Esophagus squamous epithelium (tissue), 5 donors: ENCODE results near the gene MLLT3. TPM values are rescaled to one million over a fixed set of nuclear protein-coding genes. Genes with fewer than 3 reads are reported as not detected.

Experiments used
- DNase-seq: peaks from one replicate; lab custom pipeline; 2025; lab: John Stamatoyannopoulos, UW
- H3K27ac ChIP-seq, 4 donors: fragments of 200-600 bp; sonication (generic); one replicate each; pipeline ENCODE4 v1.5.1; 2016 to 2019; ENCODE audit warnings: mild to moderate bottlenecking in 1 of 4
- H3K27me3 ChIP-seq, 4 donors: fragments of 200-600 bp; sonication (generic); 1 replicate in 3 of 4; 2 replicates in 1 of 4; pipeline versions ENCODE4 v1.5.1 to v1.6.0; 2017 to 2021; ENCODE audit warnings: antibody characterized with exemption in 1 of 4
- H3K36me3 ChIP-seq, 3 donors: fragments of 200-600 bp; sonication (generic); one replicate each; pipeline ENCODE4 v1.5.1; 2016 to 2019
- H3K4me1 ChIP-seq, 3 donors: fragments of 200-600 bp; sonication (generic); one replicate each; pipeline ENCODE4 v1.5.1; 2017 to 2019
- H3K4me3 ChIP-seq, 4 donors: fragments of 200-600 bp; sonication (generic); 1 replicate in 3 of 4; 2 replicates in 1 of 4; pipeline ENCODE4 v1.5.1; 2016 to 2019; ENCODE audit warnings: mild to moderate bottlenecking in 2 of 4, moderate library complexity in 1 of 4
- H3K9me3 ChIP-seq, 3 donors: fragments of 200-600 bp; sonication (generic); one replicate each; pipeline ENCODE4 v1.5.1; 2016 to 2019
- CTCF ChIP-seq, 6 experiments: fragments of 450-650 bp in 4 of 6; fragments of 200-600 bp in 2 of 6; sonication (generic) in 2 of 6; IDR thresholded peaks; one replicate each; pipeline ENCODE4 v1.5.1; 2016 to 2019; ENCODE audit warnings: antibody characterized with exemption in 6 of 6, mild to moderate bottlenecking in 4 of 6, moderate library complexity in 4 of 6
- POLR2A ChIP-seq, 4 donors: fragments of 450-650 bp; IDR thresholded peaks; one replicate each; pipeline ENCODE4 v1.6.1; 2017; ENCODE audit warnings: antibody characterized with exemption in 4 of 4, mild to moderate bottlenecking in 4 of 4, moderate library complexity in 3 of 4
- WGBS, 2 donors: methylation state at CpG; one replicate each; pipeline ENCODE4 v1.1.5; 2018; 5-methylcytosine and 5-hydroxymethylcytosine counted together
- intact Hi-C: fragments of 100-400 bp; cut with DNase I; formaldehyde crosslinking; loops from one replicate; pipeline ENCODE4 v1.15.0; 2022
- total RNA-seq, 4 donors: library from RNA; depleted of rRNA; stranded (reverse); fragments of >200 nt; gene quantifications; one replicate each; pipeline ENCODE4 v1.1.0, GENCODE V29; 2016
- donor health status: DM: yes; HTN: yes; CAD: no.

The MLLT3 gene
- total RNA-seq, 4 donors from 2014 or later = 8.2 to 21.5 (median 8.6) TPM

- Histone ChIP-seq H3K36me3 (no peaks in the 10 kb centered on the region), H3K27me3 (no peaks in the 10 kb centered on the region), H3K27ac (no peak overlapping the region), H3K4me1 (peaks cover 0 to 53% (median 11%) of the 10 kb centered on the region in 3 donors), H3K9me3 (no peaks in the 10 kb centered on the region), H3K4me3 (no peak overlapping the region)
- no peak for DNase-seq
- no peak for TF ChIP-seq POLR2A (IDR thresholded peaks at IDR 0.05)
- intact Hi-C loops = no loop called here
- WGBS, 2 donors = 57 to 60% methylated on average over 2 of the region's 2 CpGs
These were observed 60.2 kb downstream of the MLLT3 start for GRCh38 chr9:20562051-20562450.

- H3K27ac ChIP-seq = no peak overlapping the region
- intact Hi-C loops = no loop called here
- 78 to 85% methylated on average over 3 of the region's 3 CpGs for WGBS, 2 donors
- peaks cover 0 to 53% (median 11%) of the 10 kb centered on the region in 3 donors for H3K4me1 ChIP-seq
- no peaks in the 10 kb centered on the region for H3K36me3 ChIP-seq
- no peaks in the 10 kb centered on the region for H3K9me3 ChIP-seq
- no peak for DNase-seq
- no peak overlapping the region for H3K4me3 ChIP-seq
- no peak for TF ChIP-seq CTCF (IDR thresholded peaks at IDR 0.05)
- no peak for TF ChIP-seq POLR2A (IDR thresholded peaks at IDR 0.05)
- no peaks in the 10 kb centered on the region for H3K27me3 ChIP-seq
These were observed 60.8 kb downstream of the MLLT3 start for GRCh38 chr9:20561531-20561930.

DNA sequence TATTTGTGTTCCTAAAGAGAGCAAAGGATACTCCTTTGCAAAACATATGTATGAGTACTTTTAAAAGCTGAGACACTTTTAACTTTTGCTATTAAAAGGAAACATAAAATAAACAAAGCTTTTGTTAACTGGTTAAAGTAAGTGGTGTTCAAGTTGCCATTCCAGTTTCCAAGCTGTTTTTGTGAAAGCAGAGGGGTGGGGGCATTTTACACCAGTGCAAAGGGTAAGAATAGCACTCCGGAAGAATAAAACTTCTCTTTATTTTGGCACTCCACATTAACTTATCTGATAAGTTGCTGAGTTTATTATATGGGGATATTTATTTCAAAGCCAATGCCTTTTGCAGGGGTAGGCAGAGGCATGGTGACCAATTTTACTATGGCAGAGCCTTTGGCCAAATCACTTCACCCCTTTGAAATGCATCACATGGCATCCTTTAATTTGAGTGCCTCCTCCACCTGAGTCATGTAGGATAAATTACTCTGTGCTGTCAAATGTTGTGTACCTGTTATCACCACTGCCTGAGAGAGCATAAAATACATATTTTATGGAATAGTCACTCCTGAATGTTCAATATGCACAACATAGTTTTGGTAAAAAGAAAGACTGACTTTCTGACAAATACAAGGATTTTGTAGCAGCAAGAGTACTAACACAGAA, 62.9 kb downstream of the MLLT3 start:
- Histone ChIP-seq H3K4me3 (no peak overlapping the region), H3K27me3 (no peaks in the 10 kb centered on the region), H3K9me3 (no peaks in the 10 kb centered on the region), H3K27ac (no peak overlapping the region), H3K36me3 (no peaks in the 10 kb centered on the region), H3K4me1 (peaks cover 0 to 54% (median 11%) of the 10 kb centered on the region in 3 donors)
- 39 to 65% methylated on average over 1 of the region's 1 CpG for WGBS, 2 donors
- DNase-seq = no peak
- intact Hi-C loops = no loop called here
- TF ChIP-seq CTCF (IDR thresholded peaks at IDR 0.05) (no peak), POLR2A (IDR thresholded peaks at IDR 0.05) (no peak)

GRCh38 chr9:20558566-20559016, 63.7 kb downstream of the MLLT3 start:
- WGBS, 2 donors = 17 to 27% methylated on average over 2 of the region's 2 CpGs
- no peak for DNase-seq
- Histone ChIP-seq H3K27me3 (no peaks in the 10 kb centered on the region), H3K9me3 (no peaks in the 10 kb centered on the region), H3K27ac (no peak overlapping the region), H3K4me1 (peaks cover 0 to 60% (median 11%) of the 10 kb centered on the region in 3 donors), H3K4me3 (no peak overlapping the region), H3K36me3 (no peaks in the 10 kb centered on the region)
- TF ChIP-seq CTCF (IDR thresholded peaks at IDR 0.05) (no peak), POLR2A (IDR thresholded peaks at IDR 0.05) (no peak)
- intact Hi-C loops = no loop called here

DNA sequence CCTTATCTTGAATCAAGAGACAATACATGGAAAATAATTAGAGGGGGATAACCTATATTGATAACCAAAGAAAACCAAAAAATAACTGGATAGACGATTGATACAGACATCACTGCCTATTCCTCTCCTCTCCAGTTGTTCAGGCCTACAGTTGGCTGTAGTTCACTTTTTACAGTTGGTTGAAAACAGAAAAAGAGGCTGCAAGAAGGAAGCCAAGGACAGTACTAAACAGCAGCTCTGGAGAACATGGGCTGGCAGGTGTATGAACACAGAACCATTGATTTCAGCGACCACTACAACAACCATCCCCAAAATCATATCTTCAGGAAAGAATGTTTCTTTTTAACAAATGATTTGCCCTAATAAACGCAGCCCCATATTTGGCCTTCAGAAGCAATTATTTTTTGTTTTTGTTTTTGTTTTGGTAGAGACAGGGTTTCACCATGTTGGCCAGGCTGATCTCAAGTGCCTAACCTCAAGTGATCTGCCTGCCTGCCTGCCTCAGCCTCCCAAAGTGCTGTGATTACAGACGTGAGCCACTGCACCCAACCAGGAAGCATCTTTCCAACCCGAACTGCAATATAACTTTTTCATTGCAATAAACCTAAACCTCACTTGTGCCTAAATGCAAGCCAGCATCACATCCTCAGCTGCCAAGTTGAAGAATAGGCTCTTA, 64.3 kb downstream of the MLLT3 start:
- intact Hi-C loops = no loop called here
- Histone ChIP-seq H3K4me3 (no peak overlapping the region), H3K27ac (no peak overlapping the region), H3K36me3 (no peaks in the 10 kb centered on the region), H3K4me1 (peaks cover 0 to 60% (median 16%) of the 10 kb centered on the region in 3 donors), H3K9me3 (no peaks in the 10 kb centered on the region), H3K27me3 (no peaks in the 10 kb centered on the region)
- WGBS, 2 donors = 33 to 48% methylated on average over 5 of the region's 5 CpGs
- DNase-seq = no peak
- TF ChIP-seq POLR2A (IDR thresholded peaks at IDR 0.05) = no peak
- TF ChIP-seq CTCF (IDR thresholded peaks at IDR 0.05) = no peak
